COLO668 (cell line): ENCODE data around the gene CNOT2.
"Not testable (repeated sequence)": the region's sequence is repeated elsewhere in the genome, so short reads cannot be mapped to it uniquely, and the experiment has no call there.

Experiments
- DNase-seq: peaks from one replicate; lab custom pipeline; 2025; ENCODE audit not compliant: unreplicated experiment; lab: John Stamatoyannopoulos, UW

CNOT2 gene

GRCh38 chr12:70364695-70365397, 121.6 kb downstream of the CNOT2 start:
- DNase-seq: peak; percentile 23

GRCh38 chr12:70365398-70365647, 122.1 kb downstream of the CNOT2 start:
- no peak for DNase-seq

- DNase-seq: peak; percentile 77
Measured at GRCh38 chr12:70365648-70366518, 122.7 kb downstream of the CNOT2 start, which contains the start of gene KCNMB4. Gene KCNMB4, plus strand, starts transcription at chr12:70366290. Its CDS starts 445 bp downstream, at chr12:70366735.

- peak; percentile 77 for DNase-seq
Measured at GRCh38 chr12:70366581-70367257, 123.5 kb downstream of the CNOT2 start.

- DNase-seq: no peak
Measured at GRCh38 chr12:70367258-70368141, 124.3 kb downstream of the CNOT2 start.

GRCh38 chr12:70372881-70373280, 129.6 kb downstream of the CNOT2 start:
- DNase-seq: no peak

GRCh38 chr12:70379846-70380245, 136.6 kb downstream of the CNOT2 start:
- no peak for DNase-seq

- no peak for DNase-seq
Measured at GRCh38 chr12:70383484-70383883, 140.3 kb downstream of the CNOT2 start.

GRCh38 chr12:70383886-70384285, 140.7 kb downstream of the CNOT2 start:
- DNase-seq: no peak

GRCh38 chr12:70386771-70387170, 143.5 kb downstream of the CNOT2 start:
- no peak for DNase-seq

- DNase-seq: no peak
Measured at GRCh38 chr12:70389678-70390077, 146.4 kb downstream of the CNOT2 start.

- DNase-seq: not testable (repeated sequence)
Measured at GRCh38 chr12:70392631-70393030, 149.4 kb downstream of the CNOT2 start.

GRCh38 chr12:70393787-70394499, 150.7 kb downstream of the CNOT2 start:
- no peak for DNase-seq

- DNase-seq: no peak
Measured at GRCh38 chr12:70398002-70398401, 154.8 kb downstream of the CNOT2 start.

- DNase-seq: no peak
Measured at GRCh38 chr12:70398862-70399261, 155.6 kb downstream of the CNOT2 start.

- DNase-seq: no peak
Measured at GRCh38 chr12:70399311-70399710, 156.1 kb downstream of the CNOT2 start.

- DNase-seq: no peak
Measured at GRCh38 chr12:70400124-70400523, 156.9 kb downstream of the CNOT2 start.

- no peak for DNase-seq
Measured at GRCh38 chr12:70402597-70402996, 159.4 kb downstream of the CNOT2 start.

GRCh38 chr12:70403826-70404225, 160.6 kb downstream of the CNOT2 start:
- no peak for DNase-seq
